HG03095 (cell line): Measurements from ENCODE around the gene TRAF1.

Source experiments
- ATAC-seq: cut with Tn5 transposase; IDR thresholded peaks from one replicate; pipeline ENCODE4 v1.9.1; 2021; ENCODE audit warnings: moderate library complexity; ENCODE audit not compliant: unreplicated experiment

Gene TRAF1

DNA sequence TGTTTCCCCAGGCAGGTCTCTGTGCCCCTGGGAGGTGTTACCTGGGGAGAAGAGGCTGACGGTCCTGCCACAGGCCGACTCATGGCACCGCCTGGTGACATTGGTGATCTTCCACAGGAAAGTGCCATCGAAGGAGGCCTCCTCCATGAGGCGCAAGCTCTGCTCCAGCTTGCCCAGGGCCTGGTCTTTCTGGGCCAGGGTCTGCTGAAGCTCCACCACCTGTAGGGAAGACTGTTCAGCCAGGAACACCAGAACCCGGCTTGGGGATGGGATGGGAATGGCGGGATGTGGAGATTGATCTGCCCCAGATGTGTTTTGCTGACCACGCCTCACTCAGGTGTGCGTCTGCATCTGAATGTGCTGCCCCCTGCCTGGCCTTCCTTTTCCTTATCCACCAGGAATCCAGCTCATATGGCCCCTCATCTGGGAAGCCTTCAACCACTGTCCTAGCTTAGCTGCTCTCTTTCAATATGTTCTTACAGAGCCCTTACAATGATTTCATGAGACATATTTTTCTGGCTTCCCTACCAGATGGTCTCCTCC, 15.2 kb downstream of the TRAF1 start:
- no peak for ATAC-seq

GRCh38 chr9:120910643-120911042, 16.0 kb downstream of the TRAF1 start:
- ATAC-seq: no peak

DNA sequence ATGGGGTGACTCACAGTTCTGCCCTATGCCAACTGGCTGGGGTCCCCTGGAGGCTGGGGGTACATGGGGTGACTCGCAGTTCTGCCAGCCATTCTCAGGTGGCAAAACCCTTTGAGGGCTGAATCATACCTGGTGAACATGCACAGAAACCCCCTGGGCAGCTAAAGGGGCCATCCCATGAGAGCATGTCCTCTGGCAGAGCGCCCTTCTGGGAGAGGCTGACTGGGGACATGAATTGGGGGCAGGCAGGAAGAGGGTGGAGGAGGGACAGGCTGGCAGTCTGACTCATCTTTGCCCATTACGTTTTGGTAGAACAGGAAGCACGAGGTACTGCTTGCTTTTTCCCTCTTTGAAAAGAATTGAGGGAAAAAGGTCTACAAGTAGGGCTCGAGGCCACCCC, 16.7 kb downstream of the TRAF1 start:
- no peak for ATAC-seq

- ATAC-seq: no peak
Observed at GRCh38 chr9:120905315-120906164, 21.1 kb downstream of the TRAF1 start.

- no peak for ATAC-seq
Observed at GRCh38 chr9:120904978-120905301, 21.7 kb downstream of the TRAF1 start.

GRCh38 chr9:120904061-120904977, 22.3 kb downstream of the TRAF1 start:
- no peak for ATAC-seq

- no peak for ATAC-seq
Observed at GRCh38 chr9:120902569-120903535, 23.7 kb downstream of the TRAF1 start.

DNA sequence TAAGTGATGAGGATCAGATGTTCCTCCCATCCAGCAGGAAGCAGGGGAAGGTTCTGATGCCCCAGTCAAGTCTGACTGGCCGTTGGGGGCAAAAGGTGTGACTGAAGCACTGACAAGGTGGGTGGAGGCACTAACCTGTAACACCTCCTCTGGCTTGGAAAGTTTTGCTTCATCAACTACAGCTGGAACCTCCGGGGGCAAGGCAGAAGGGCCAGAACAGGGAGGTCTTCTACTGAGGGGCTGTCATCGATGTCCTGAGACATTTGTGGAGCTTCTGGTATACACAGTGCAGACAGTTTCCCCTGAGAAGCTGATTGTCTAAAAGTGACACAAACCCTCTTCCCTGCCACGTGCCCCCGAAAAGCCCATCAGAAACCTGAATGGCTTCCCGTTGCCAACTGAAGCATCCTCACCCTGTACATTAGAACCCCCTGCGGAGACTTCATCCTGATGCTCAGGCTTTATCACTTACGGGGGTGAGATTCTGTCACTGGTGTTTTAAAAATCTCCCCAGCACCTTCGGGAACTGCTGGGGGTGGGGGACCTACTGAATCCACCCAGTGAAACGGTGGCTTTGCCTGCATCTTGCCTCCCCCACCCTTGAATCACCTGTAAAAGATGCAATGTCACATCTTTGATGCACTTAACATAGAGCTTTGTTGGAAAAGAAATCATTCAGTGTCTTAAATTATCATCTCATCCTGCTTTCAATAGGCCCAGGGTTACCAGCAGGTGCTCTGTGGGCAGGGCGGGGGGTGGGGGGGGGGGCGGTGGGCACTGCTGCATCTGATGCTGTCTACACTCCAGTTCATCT, 24.6 kb downstream of the TRAF1 start:
- no peak for ATAC-seq

DNA sequence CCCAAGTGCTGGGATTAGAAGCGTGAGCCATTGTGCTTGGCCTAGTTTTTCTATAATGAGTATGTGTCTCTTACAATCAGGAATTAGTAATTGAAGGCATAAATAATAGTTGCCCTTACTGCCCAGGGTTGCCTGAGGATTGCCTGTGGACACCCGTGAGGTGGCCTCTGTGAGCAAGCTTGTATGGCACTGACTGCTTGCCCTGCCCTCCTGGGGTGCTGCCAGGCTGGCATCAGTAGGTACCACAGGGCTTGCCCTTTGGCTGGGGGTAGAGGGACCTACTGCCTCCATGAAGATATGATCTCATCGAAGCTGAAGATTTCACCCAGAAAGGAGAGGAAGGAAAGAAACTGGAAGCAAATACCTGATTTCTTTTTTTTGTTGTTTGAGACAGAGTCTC, 25.8 kb downstream of the TRAF1 start:
- no peak for ATAC-seq

DNA sequence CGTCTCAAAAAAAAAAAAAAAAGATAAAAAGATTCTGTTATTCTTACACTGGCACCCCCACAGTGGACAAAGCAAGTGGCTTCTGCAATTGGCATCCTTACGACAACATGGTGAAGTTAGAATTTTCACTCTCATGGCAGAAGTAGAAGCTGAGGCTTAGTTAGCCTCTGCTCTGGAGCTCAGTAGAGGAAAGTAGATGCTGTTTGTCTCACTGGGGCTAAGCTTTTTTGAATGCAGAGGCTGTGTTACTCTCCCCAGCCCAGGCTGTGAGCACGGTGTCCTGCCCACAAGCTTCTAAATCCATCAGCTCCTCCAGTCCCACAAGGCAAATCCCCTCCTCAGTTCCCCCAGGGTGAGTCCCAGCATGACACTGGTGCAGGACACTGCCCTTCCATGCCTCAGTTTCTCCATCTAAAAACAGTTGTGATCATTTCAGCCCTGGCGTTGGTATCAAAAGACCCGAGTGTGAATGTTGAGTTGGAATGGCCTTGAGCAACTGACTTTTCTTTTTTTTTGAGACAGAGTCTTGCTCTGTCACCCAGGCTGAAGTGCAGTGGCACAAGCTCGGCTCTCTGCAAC, 27.0 kb downstream of the TRAF1 start:
- no peak for ATAC-seq

- ATAC-seq: no peak
Observed at GRCh38 chr9:120898396-120898795, 28.2 kb downstream of the TRAF1 start.

DNA sequence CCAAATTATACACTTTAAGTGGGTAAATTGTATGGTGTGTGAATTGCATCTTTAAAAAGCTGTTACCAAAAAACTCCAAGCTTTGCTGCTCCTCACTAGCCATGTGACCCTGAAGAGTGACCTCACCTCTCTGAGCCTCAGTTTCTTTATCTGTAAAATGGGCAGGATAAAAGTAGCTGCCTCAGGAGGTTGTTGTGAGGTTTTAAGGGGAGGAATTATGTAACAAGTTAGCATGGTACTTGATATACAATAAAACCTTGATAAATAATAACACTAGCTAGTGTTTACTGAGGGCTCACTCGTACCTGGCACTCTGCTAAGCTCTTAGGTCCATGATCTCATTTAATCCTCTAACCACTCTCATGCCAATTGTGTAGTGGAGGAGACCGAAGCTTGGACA, 30.6 kb downstream of the TRAF1 start:
- ATAC-seq: no peak

DNA sequence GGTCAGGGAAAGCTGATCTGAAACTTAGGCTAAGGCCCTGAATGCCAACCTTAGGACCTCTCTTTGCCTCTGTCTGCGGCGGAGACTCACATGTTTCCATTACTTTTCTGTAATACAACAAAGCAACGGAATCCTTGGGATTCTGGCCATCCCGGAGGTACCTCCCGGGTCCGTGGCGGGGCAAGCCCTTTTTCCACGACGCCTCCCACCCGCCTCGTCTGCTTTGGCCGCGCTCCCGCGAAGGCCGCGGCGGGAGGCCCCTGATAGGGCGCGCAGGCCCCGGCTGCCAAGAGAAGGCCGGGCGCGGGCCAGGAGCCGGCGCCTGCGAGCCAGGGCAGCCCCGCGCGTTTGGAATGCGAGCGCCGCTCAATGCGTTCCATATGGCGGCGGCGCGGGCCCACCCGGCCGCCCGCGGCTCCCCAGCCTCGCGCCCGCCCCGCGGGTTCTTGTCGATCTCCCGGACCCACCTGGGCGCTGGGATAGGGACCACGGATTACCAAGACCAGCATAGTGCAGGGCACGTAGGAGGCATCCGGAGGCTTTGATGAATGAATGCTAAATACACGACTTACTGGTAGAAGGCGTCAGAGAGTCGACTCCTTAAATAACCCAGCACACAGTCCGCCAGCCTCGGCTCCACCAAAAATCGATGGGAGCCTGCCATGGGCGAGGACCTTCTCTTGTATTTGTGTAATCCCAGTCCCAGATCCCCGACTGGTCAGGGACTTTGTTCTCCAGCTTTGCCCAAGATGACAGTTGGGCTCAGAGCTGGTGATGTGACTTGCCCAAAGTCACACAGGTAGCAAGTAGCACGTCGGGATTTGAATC, 32.1 kb downstream of the TRAF1 start:
- no peak for ATAC-seq

DNA sequence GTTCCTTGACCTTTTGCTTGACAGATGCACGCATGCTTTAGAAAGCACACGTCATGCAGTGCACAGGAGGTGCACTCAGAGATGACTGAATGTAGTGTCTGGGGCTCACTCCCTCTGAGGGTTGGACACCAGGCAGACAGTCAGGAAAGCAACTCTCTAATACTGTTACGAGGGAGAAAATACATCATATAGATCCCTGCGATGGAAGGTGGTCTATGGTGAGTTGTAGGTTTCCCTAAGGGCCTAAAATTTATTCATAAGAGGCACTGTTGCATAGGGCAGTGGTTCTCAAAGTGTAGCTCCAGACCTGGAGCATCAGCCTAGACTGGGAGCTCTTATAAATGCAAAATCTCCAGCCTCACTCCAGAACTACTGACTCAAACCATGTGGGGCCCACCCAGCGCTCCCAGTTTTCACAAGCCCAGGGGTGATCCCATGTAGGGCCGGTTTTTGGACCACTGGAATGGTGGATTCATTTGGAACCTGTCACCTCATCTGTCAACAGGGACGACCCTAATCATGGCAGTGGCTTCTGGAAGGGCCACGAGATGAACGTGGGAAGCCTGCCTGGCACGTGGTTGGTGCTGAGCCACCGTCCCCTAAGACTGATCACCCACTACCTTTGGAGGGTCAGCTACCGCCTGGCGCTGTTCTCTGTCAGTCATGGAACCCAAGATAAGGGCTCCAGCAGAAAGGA, 32.8 kb downstream of the TRAF1 start:
- no peak for ATAC-seq

GRCh38 chr9:120892748-120893610, 33.6 kb downstream of the TRAF1 start:
- peak; percentile 55 for ATAC-seq

DNA sequence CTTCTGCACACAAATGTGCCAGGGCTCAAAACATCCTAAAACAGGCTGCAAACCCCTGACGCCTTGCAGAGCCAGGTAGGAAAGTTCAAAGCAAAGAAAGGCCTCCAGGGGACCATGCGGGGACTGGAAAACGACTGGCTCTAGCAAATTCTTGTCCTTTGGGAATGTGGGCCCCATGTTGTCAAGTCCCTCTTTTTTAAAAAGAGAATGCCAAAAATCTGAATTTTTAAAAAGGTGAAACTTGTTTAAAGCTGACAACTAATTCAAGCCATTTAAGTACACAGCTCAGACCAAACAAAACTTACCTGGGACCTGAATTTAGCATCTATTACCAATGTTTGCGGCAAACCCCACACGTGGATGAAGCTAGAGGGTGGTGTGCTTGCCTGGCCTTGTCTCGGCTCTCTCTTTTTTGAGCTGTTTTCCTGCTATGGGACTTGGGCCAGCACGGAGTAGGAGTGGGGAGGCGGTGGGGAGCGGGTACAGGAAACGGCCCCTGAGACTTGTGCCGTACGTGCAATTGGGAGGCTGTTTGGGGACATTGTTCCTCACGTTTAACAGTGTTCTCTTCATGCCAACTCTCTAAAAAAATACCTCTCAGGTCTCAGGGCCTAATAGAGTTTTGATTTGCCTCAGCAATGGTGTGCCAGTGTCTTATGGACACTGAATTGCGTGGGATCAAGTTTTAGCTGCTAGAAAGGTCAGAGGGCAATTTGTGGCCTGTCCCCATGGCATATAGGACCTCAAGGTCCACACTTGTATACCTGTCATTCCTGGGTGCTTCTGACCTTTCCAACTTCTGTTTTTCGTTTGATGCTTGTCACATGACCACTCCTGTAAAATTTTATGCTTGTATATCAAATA, 34.5 kb downstream of the TRAF1 start:
- peak; percentile 26 for ATAC-seq
